ENCODE data around the gene CDK19. TPM values are rescaled to one million over a fixed set of nuclear protein-coding genes. Genes with fewer than 3 reads are reported as not detected.

The CDK19 gene
- total and polyA plus RNA-seq, 2 of the 13 experiments (the other 11 are each of a cell fraction or from before 2014, with no cell fraction given) = 13.4 to 27.0 TPM

GRCh38 chr6:110828396-110828795 is 13.1 kb upstream of the CDK19 start (continued):
- no peak for TF ChIP-seq REST (IDR thresholded peaks at IDR 0.05; ENCODE audit: borderline replicate concordance in 1 of 2, low read depth in 1 of 2, low read length in 2 of 2)
- TF ChIP-seq ZNF10 (CRISPR knock-in tag; IDR thresholded peaks at IDR 0.05; ENCODE audit: borderline replicate concordance, low read depth) = no peak
- TF ChIP-seq SNAPC5 (CRISPR knock-in tag; IDR thresholded peaks at IDR 0.05; ENCODE audit: borderline replicate concordance) = no peak

- Histone ChIP-seq H3K27me3 (ENCODE audit: control insufficient read depth in 1 of 2, insufficient read depth in 2 of 2, low read length in 2 of 2) (no peaks in the 10 kb centered on the region), H3K4me2 (ENCODE audit: low read depth, low read length) (peak overlapping the region; percentile 71), H3K4me1 (ENCODE audit: insufficient read depth, low read length) (peaks cover 22% of the 10 kb centered on the region), H4K20me1 (ENCODE audit: insufficient read depth, low read length) (no peaks in the 10 kb centered on the region), H3K9ac (ENCODE audit: insufficient read depth, low read depth, low read length) (peak overlapping the region; percentile 57; the same call in 1 of the 2 replicates), H3K4me3 (replicated peaks in 1 of 3; ENCODE audit: insufficient read depth in 1 of 3, low read depth in 2 of 3, low read length in 3 of 3) (peak overlapping the region; percentile 17 to 42 (median 19); a peak in 5 of 6 replicates), H3K9me3 (ENCODE audit: low read length) (no peaks in the 10 kb centered on the region), H3K36me3 (replicated peaks in 1 of 2; ENCODE audit: control insufficient read depth in 1 of 2, insufficient read depth in 2 of 2, low read length in 2 of 2) (no peaks in the 10 kb centered on the region), H2AFZ (ENCODE audit: low read length) (peak overlapping the region; percentile 96), H3K27ac (ENCODE audit: extremely low read length, insufficient read depth, low read length) (peak overlapping the region; percentile 35), H3K79me2 (ENCODE audit: insufficient read depth, low read length) (peaks cover 3% of the 10 kb centered on the region)
- intact Hi-C loops (cut with micrococcal nuclease; ENCODE audit: unreplicated experiment) (no loop called here), in situ Hi-C loops (cut with HindIII; ENCODE audit: extremely low pct_ligation_motif_present, low pct_unique_long_range_greater_than_20kb) (no loop called here)
- POLR2A ChIA-PET = interaction anchor here (1.2 to 4.2 kb wide), 4 partner anchors 11 to 261 kb away, joined by 3 to 20 read pairs (median 6); partner anchors contain the start of genes AMD1 and CDK19
- no TSS peak for BruUV-seq (replicated peaks)
- CTCF ChIA-PET (ENCODE audit: low intra/inter-chr PET ratio, low total read pairs) = no interaction called here
- WGBS (ENCODE audit: low lambda C conversion rate) = 36% methylated on average over 9 of the region's 9 CpGs
- FAIRE-seq = no peak
- ATAC-seq = peak; percentile 76
- DNase-seq (ENCODE audit: low spot score) = no peak
- no peak for TF ChIP-seq RFX5 (IDR thresholded peaks at IDR 0.05; ENCODE audit: low read depth, low read length)
- peak; percentile 61; the same call in 1 of the 2 replicates for TF ChIP-seq THRA (CRISPR knock-in tag; IDR thresholded peaks at IDR 0.05; ENCODE audit: borderline replicate concordance)
- TF ChIP-seq CEBPG (CRISPR knock-in tag; IDR thresholded peaks at IDR 0.05) = no peak
- peak; percentile 73 for TF ChIP-seq ZFY (CRISPR knock-in tag; IDR thresholded peaks at IDR 0.05)
Observed at GRCh38 chr6:110826236-110827129, 11.2 kb upstream of the CDK19 start.

Data from HepG2 (cell line).